DOHH2 (cell line): ENCODE measurements around the gene TGFBR3L.

Experiments
- CTCF ChIP-seq: fragments of 200-600 bp; sonication (generic); IDR thresholded peaks from one replicate; pipeline ENCODE4 v1.5.1; 2014; ENCODE audit warnings: antibody characterized with exemption, mild to moderate bottlenecking, low read depth, low read length; ENCODE audit not compliant: poor library complexity, severe bottlenecking
- EZH2phosphoT487 ChIP-seq: fragments of 200-600 bp; sonication (generic); IDR thresholded peaks from 2 replicates; pipeline ENCODE4 v1.6.1; 2017; ENCODE audit warnings: borderline replicate concordance, mild to moderate bottlenecking, antibody characterized with exemption, low read length, moderate library complexity, mixed read lengths

DNA sequence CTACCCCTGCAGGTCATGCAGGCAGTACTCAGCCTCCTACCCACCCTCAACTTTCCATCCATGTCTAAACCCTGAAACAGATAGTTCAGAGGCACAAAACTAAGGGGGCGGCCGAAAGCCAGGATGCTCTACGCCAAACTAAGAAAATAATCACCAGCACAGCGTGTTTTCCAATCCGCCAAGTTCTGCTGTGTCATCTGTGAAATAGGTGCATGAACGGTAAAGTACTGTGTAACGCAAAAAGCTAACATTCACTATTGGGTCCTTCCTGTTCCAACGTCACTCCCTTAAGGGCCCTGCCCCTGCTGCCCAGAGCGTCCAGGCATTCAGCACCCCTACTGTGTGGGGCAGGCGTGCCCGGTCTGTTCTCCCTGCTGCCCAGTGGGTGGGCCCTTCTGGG lies 41.1 kb downstream of the TGFBR3L start:
- no peak for TF ChIP-seq CTCF
- no peak for TF ChIP-seq EZH2phosphoT487
